Measurements from ENCODE around the gene GALNT16.

GRCh38 chr14:69314327-69314726 lies 54.4 kb downstream of the GALNT16 start:
- TF ChIP-seq POLR2A (IDR thresholded peaks at IDR 0.05; ENCODE audit: low read depth, low read length) (no peak), POLR2AphosphoS5 (IDR thresholded peaks at IDR 0.05; ENCODE audit: low read depth, low read length) (no peak), SPI1 (IDR thresholded peaks at IDR 0.05; ENCODE audit: low read depth, low read length) (no peak), POU2F2 (IDR thresholded peaks at IDR 0.05; ENCODE audit: low read depth, low read length) (no peak), TAF1 (IDR thresholded peaks at IDR 0.05; ENCODE audit: low read depth, low read length) (no peak), PAX5 (IDR thresholded peaks at IDR 0.05; ENCODE audit: insufficient read depth, low read length, severe bottlenecking) (no peak)
